Measurements from ENCODE around the gene TRAF1. TPM values are rescaled to one million over a fixed set of nuclear protein-coding genes. Genes with fewer than 3 reads are reported as not detected.

The TRAF1 gene
- total RNA-seq, 1 experiment from 2014 or later = 1.7 TPM

DNA sequence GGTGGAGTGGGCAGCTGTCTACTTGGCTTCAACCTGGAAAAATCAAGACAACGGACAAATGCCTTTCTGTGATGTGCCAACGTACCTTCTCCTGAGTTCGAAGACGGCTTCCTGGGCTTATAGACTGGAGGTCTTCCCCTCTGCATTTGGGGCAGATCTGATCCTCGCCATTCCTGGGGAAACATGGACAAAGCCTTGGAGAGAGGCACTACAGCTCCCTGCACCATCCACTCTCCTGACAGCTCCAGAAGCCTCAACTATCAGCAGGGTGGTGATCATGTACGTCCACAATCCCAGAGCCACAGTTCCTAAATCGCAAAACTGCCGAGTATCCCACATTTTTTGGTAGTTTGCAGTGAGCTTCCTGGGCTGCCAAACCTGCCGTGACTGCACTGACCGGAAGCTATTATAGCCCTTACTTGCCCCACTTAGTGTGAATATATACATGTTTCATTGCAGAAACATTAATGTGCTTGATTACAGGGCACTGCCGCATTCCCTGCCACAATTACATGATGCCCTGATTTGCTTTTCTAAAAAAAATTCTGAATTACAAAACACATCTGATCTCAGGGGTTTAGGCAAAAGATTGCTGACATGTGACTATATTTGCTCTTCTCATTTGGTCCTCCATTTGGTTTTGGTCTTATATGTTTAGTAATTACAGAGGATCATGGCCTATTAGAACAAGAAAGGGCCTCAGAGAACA, 2.8 kb downstream of the TRAF1 start:
- Histone ChIP-seq H3K4me1 (replicated peaks) (peaks cover 47% of the 10 kb centered on the region), H3K9me3 (replicated peaks) (no peaks in the 10 kb centered on the region), H3K4me3 (no peak overlapping the region), H3K36me3 (no peaks in the 10 kb centered on the region), H3K27ac (no peak overlapping the region), H3K27me3 (replicated peaks) (no peaks in the 10 kb centered on the region)
- no peak for DNase-seq (ENCODE audit: low read depth in 1 of 2, low spot score in 2 of 2)

DNA sequence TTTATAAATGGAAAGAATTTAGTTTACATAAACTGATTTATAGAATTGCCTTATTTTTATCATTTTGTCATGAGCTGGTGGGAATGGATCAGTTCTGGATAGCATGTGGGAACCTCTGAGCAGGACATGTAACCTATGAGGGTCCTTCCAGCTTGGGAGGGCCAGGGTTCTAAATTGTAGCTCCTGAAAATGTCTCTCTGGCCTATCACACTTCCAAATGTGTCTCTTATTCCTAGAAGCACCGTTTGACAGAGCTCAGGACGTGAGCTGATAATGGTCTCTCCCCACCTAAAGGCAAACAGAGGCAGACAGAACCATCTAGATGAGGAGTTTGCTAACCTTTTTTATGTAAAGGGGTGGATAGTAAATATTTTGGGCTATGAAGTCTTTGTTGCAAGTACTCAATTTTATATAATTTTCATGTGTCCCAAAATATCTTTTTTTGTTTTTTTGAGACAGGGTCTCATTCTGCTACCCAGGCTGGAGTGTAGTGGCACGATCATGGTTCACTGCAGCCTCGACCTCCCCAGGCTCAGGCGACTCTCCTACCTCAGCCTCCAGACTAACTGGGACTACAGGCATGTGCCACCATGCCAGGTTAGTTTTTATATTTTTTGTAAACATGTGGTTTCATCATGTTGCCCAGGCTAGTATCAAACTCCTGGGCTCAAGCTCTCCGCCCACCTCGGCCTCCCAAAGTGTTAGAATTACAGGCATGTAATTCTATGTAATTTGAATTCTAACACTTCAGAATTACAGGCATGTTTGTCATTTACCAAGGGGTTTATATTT, 4.0 kb downstream of the TRAF1 start:
- Histone ChIP-seq H3K4me1 (replicated peaks) (peaks cover 52% of the 10 kb centered on the region), H3K27ac (no peak overlapping the region)

DNA sequence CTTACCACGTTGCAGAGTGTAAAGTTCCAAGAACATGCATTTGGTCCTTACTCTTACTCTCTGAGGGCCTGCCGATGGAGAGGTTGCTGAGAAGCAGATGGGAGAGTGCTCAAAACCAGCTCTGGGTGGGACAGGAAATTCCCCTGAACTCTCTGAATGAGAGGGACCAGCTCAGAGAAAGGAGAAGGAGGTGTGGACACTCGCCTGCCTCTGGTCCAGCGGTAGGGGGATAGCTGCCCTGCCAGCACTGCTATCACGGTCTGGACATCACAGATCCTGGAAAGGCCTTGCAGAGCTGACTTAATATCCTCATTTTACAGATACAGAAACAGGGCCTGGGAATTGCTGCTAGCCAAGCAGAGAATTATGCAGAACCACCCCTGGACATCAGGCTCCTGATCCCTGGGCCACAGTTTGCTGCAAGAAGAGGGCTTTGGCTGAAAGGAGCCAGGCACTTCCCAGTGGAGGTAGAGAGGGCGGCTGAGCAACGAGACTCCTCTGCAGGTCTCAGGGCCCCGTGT, 4.9 kb downstream of the TRAF1 start:
- DNase-seq (ENCODE audit: low read depth in 1 of 2, low spot score in 2 of 2) = no peak
- peaks cover 52% of the 10 kb centered on the region for H3K4me1 ChIP-seq (replicated peaks)

More for the DNA sequence above, 4.0 kb downstream of the TRAF1 start:
- no peak for DNase-seq (ENCODE audit: low read depth in 1 of 2, low spot score in 2 of 2)
- H3K4me3 ChIP-seq = no peak overlapping the region
- H3K27me3 ChIP-seq (replicated peaks) = no peaks in the 10 kb centered on the region
- no peaks in the 10 kb centered on the region for H3K36me3 ChIP-seq
- H3K9me3 ChIP-seq (replicated peaks) = no peaks in the 10 kb centered on the region

GRCh38 chr9:120920806-120921178, 5.8 kb downstream of the TRAF1 start:
- H3K4me1 ChIP-seq (replicated peaks) = peaks cover 50% of the 10 kb centered on the region
- H3K36me3 ChIP-seq = no peaks in the 10 kb centered on the region
- H3K9me3 ChIP-seq (replicated peaks) = no peaks in the 10 kb centered on the region
- H3K27ac ChIP-seq = no peak overlapping the region
- H3K27me3 ChIP-seq (replicated peaks) = no peaks in the 10 kb centered on the region
- no peak for DNase-seq (ENCODE audit: low read depth in 1 of 2, low spot score in 2 of 2)
- H3K4me3 ChIP-seq = no peak overlapping the region

More for the DNA sequence above, 4.9 kb downstream of the TRAF1 start:
- Histone ChIP-seq H3K36me3 (no peaks in the 10 kb centered on the region), H3K4me3 (no peak overlapping the region), H3K27ac (no peak overlapping the region), H3K9me3 (replicated peaks) (no peaks in the 10 kb centered on the region), H3K27me3 (replicated peaks) (no peaks in the 10 kb centered on the region)

DNA sequence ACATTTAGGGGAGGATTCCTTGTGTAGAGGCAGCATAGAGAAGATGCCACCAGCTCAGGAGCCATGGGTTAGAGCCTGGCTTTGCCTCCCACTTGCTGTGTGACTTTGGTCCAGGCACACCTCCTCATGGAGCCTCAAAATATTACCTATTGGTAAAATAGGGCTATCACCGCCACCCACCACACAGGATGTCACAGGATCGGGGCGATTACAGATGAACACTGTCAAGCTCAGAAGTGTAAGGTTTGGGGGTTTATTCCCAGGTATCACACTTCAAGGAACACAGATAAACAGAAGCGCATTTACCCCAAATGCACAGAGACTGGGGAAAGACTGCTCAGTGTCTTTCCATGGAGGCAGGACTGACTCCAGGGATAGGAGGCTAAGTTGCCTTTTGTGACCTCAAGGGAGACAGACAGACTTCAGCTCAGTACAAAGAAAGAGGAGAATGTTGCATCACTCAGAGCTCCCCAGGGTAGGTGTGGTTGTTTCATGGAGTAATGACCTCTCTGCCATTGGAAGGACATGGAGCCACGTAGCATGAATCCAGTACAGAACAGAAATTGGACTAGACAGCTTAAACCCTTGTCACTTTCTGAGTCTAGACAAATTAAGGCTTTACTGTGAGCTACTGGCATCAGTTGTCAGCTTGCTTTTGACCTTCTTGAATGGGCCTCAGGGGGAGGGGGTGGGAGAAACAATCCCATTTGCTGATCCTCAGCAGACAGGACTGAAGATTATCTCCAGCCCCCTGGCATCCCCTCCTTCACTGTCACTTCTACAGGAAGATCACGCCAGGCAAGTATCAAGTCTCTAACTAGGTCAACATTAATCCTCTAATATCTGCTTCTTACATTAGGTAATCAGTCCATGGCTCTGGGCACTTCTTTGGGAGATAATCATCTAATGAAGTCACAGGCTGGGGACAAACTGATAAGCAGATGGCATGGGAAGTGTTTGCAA, 6.5 kb downstream of the TRAF1 start:
- DNase-seq (ENCODE audit: low read depth in 1 of 2, low spot score in 2 of 2) = no peak
- H3K9me3 ChIP-seq (replicated peaks) = no peaks in the 10 kb centered on the region
- H3K36me3 ChIP-seq = no peaks in the 10 kb centered on the region
- H3K4me1 ChIP-seq (replicated peaks) = peaks cover 44% of the 10 kb centered on the region
- no peak overlapping the region for H3K4me3 ChIP-seq
- no peaks in the 10 kb centered on the region for H3K27me3 ChIP-seq (replicated peaks)
- no peak overlapping the region for H3K27ac ChIP-seq

DNA sequence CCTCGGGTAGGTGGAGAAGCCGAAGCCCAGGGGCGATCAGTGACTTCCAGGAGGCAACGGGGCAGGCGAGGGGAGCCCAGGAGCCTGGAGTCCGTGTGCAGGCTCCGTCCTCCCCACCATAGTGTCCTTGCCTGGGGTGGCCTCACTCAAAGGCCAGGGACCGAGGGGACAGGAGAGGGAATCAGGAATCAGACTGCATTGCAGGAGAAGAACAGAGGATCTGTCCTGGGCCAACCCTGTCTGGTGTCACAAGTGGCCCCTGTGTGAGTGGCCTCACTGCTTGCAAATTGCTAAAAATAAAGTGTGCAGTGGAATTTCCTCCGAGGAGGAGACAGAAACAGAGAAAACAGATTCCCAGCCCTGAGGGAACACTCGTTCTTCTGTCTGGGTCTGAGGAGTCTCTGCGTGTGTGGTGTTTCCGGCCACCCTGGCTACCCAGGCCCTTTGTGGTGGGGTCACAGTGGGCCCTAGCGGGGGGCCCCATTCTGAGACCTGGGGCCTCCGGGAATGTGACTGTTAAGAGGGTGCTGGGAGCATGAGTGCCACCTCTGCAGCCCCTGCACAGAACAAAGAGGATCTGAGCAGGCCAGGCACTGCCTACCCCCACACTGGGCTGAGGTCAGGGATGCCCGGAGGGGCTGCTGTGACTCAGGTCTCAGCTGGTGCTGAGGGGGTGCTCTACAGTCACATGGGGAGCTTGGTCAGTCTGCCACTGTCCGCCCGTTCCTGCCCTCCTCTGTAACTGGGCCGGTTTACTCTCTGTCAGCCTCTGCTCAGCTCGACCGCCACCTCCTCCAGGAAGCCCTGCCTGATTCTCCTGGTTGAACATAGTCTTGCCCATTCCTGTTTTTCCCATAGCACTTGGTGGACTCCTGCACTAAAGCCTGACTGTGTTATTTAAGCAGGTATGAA, 7.4 kb downstream of the TRAF1 start:
- no peak overlapping the region for H3K4me3 ChIP-seq
- no peaks in the 10 kb centered on the region for H3K36me3 ChIP-seq
- H3K9me3 ChIP-seq (replicated peaks) = no peaks in the 10 kb centered on the region
- H3K27me3 ChIP-seq (replicated peaks) = no peaks in the 10 kb centered on the region
- no peak overlapping the region for H3K27ac ChIP-seq
- DNase-seq (ENCODE audit: low read depth in 1 of 2, low spot score in 2 of 2) = peak in 1 of 2 experiments; percentile 42
- peaks cover 36% of the 10 kb centered on the region for H3K4me1 ChIP-seq (replicated peaks)

DNA sequence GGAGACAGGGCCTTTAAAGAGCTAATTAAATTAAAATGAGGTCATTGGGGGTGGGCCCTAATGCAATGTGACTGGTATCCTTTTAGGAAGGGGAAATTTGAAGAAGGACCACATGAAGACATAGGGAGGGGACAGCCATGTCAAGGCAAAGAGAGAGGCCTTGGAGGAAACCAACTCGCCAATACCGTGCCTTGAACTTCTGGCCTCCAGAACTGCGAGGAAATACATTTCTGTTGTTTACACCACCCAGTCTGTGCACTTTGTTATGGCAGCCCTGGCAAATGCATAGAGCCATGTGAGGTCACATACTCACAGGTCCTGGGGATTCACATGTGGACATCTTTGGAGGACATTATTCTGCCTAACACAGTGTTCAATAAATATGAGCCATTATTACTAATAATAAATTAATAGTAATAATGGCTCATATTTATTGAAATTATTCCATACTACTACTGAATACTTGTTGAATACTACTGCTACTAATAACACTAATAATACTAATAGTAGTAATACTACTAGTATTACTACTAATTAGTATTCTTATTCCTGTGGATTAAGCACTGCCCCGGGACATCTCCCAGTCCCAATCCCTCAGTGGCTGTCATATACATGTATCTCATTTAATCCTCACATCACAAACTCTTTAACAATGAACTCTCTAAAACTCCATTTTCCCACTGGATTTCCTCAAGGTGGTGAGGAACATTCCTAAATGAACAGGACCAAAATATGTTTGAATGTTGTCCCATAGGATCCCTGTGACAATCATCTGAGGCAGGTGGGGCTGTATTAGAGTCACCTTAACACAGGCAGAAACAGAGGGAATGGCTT, 8.4 kb downstream of the TRAF1 start:
- Histone ChIP-seq H3K4me1 (replicated peaks) (peaks cover 30% of the 10 kb centered on the region), H3K27me3 (replicated peaks) (no peaks in the 10 kb centered on the region), H3K27ac (no peak overlapping the region), H3K4me3 (no peak overlapping the region), H3K9me3 (replicated peaks) (no peaks in the 10 kb centered on the region), H3K36me3 (no peaks in the 10 kb centered on the region)
- no peak for DNase-seq (ENCODE audit: low read depth in 1 of 2, low spot score in 2 of 2)

DNA sequence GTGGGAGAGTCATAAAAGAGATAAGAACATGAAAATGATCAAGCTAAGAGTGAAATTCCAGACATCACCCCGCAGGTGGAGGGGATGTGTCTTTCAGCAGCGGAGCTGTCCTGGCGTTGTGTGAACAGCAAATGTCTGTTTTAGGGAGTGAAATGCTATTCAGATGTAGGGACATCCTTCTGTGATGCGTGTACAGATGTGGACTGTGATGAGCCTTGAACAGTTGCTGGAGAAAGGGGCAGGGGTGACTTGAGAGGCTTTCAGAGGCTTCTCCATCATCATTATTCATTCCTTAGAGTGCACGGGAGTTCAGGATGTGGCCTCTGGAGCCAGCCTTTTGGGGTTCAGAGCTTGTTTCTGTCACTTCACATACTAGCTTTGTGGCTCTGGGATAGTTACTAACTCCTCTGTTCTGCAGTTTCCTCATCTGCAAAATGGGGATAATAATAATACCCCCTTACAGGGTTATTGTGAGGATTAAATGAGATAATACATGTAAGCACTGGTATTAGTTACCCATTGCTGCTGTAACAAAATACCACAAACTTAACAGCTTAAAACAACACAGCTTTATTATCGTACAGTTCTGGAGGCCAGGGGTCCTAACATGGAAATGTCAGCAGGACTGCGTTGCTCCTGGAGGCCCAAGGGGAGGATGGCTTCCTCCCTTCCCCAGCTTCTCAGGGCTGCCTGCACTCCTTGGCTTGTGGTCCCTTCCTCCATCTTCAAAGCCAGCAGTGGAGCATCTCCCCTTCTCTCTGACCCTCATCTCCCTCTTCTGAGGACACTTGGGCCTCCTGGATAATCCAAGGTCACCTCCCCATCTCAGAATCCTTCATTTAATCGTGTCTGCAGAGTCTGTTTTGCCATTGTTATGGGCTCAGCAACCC, 9.4 kb downstream of the TRAF1 start:
- peaks cover 30% of the 10 kb centered on the region for H3K4me1 ChIP-seq (replicated peaks)
- H3K27me3 ChIP-seq (replicated peaks) = no peaks in the 10 kb centered on the region
- H3K36me3 ChIP-seq = no peaks in the 10 kb centered on the region
- no peak overlapping the region for H3K4me3 ChIP-seq
- H3K27ac ChIP-seq = no peak overlapping the region
- no peak for DNase-seq (ENCODE audit: low read depth in 1 of 2, low spot score in 2 of 2)
- H3K9me3 ChIP-seq (replicated peaks) = no peaks in the 10 kb centered on the region

GRCh38 chr9:120916588-120916987, 10.0 kb downstream of the TRAF1 start:
- H3K27ac ChIP-seq = no peak overlapping the region
- H3K36me3 ChIP-seq = no peaks in the 10 kb centered on the region
- peaks cover 30% of the 10 kb centered on the region for H3K4me1 ChIP-seq (replicated peaks)
- H3K4me3 ChIP-seq = no peak overlapping the region
- DNase-seq (ENCODE audit: low read depth in 1 of 2, low spot score in 2 of 2) = peak in 1 of 2 experiments; percentile 30
- H3K27me3 ChIP-seq (replicated peaks) = no peaks in the 10 kb centered on the region
- no peaks in the 10 kb centered on the region for H3K9me3 ChIP-seq (replicated peaks)

DNA sequence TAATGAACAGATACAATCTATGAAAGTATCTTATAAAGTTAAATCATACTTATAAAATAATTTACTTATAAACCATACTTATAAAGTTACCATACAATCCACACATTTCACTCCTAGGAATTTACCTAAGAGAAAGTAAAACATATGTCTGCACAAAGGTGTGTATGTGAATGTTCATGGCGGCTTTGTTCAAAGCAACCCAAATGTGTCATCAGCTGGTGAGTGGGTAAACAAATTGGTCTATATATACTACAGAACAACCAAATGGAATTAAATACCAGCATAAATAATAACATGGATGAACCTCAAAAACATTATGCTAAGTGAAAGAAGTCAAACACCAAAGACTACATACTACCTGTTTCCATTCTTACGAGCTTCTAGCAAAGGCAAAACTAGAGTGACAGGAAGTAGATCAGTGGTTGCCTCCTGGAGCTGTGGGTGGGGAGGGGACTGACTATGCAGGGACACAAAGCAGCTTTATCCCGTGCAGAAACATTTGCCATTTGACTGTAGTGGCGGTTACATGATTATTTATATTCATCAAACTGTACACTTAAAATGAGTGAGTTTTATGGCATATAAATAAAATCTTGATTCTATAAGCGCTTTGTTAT, 10.6 kb downstream of the TRAF1 start:
- H3K9me3 ChIP-seq (replicated peaks) = no peaks in the 10 kb centered on the region
- peaks cover 30% of the 10 kb centered on the region for H3K4me1 ChIP-seq (replicated peaks)
- H3K4me3 ChIP-seq = no peak overlapping the region
- H3K27me3 ChIP-seq (replicated peaks) = no peaks in the 10 kb centered on the region
- no peak overlapping the region for H3K27ac ChIP-seq
- DNase-seq (ENCODE audit: low read depth in 1 of 2, low spot score in 2 of 2) = no peak
- no peaks in the 10 kb centered on the region for H3K36me3 ChIP-seq

DNA sequence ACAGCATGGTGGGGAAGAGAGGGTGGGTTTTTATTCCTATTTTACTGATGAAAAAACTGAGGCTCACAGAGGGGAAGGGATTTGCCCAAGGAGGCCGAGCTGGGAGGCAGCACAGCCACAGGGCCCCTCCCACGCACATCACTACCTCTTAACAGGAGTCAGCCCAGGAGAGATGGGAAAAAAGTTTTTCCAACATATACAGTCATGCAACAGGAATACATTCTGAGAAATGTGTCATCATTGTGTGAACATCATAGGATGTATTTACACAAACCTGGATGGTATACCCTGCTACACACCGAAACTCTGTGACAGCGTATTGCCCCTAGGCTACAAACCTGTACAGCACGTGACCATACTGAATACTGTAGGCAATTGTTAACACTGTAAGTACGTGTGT, 11.6 kb downstream of the TRAF1 start:
- H3K27ac ChIP-seq = no peak overlapping the region
- no peaks in the 10 kb centered on the region for H3K9me3 ChIP-seq (replicated peaks)
- H3K4me3 ChIP-seq = no peak overlapping the region
- no peaks in the 10 kb centered on the region for H3K27me3 ChIP-seq (replicated peaks)
- no peak for DNase-seq (ENCODE audit: low read depth in 1 of 2, low spot score in 2 of 2)
- no peaks in the 10 kb centered on the region for H3K36me3 ChIP-seq
- peaks cover 29% of the 10 kb centered on the region for H3K4me1 ChIP-seq (replicated peaks)
